ENCODE results near the gene DIAPH3. TPM values are rescaled to one million over a fixed set of nuclear protein-coding genes. Genes with fewer than 3 reads are reported as not detected.

DIAPH3 gene
- total RNA-seq, 2 experiments from 2014 or later: 0.08 to 0.11 TPM

DNA sequence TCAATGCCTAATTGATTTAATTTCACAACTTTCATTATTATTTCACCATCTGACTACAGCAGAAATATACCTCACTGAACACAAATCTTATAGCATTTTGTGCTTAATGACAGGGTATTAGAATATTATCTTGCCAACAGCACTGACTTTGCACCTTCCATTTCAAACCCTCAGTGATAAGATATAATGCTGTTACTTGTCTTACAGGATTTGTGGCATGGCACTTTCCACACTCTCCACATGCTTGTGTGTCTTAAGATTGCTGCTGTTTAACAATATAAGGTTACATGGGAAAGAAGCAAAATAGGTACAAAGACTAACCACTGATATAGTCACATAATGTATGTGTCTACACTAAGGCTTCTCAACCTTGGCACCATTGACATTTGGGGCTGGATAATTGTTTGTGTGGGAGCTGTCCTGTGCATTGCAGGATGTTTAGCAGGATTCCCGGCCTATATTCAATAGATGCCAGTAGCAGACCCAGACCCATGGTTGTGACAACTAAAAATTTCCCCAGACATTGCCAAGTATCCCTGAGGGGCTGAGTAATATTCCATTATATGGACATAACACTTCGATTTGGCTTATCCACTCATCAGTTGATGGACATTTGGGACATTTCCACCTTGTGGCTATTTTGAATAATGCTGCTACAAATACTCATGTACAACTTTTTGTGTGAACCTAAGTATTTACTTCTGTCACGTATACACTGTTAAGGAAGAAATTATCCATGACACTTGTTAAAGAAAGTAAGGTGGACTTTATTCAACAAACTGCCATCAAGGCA is 5.7 kb upstream of the DIAPH3 start:
- H3K36me3 ChIP-seq (ENCODE audit: insufficient read depth, low read length): no peaks in the 10 kb centered on the region
- Mint-ChIP-seq H3K36me3 (ENCODE audit: low read depth) (no peaks in the 10 kb centered on the region), H3K27ac (no peak overlapping the region), H3K27me3 (peaks cover 9% of the 10 kb centered on the region), H3K9me3 (no peaks in the 10 kb centered on the region), H3K4me3 (no peak overlapping the region), H3K4me1 (ENCODE audit: low read depth) (peaks cover 16% of the 10 kb centered on the region)
- POLR2A ChIA-PET: no interaction called here
- no peak overlapping the region for H3K27ac ChIP-seq (ENCODE audit: low read depth in 1 of 2, low read length in 2 of 2)
- CTCF ChIA-PET: no interaction called here
- H3K9me3 ChIP-seq (ENCODE audit: control insufficient read depth in 1 of 2, insufficient read depth in 1 of 2, low read length in 2 of 2): no peaks in the 10 kb centered on the region
- TF ChIP-seq, protein P1, sequence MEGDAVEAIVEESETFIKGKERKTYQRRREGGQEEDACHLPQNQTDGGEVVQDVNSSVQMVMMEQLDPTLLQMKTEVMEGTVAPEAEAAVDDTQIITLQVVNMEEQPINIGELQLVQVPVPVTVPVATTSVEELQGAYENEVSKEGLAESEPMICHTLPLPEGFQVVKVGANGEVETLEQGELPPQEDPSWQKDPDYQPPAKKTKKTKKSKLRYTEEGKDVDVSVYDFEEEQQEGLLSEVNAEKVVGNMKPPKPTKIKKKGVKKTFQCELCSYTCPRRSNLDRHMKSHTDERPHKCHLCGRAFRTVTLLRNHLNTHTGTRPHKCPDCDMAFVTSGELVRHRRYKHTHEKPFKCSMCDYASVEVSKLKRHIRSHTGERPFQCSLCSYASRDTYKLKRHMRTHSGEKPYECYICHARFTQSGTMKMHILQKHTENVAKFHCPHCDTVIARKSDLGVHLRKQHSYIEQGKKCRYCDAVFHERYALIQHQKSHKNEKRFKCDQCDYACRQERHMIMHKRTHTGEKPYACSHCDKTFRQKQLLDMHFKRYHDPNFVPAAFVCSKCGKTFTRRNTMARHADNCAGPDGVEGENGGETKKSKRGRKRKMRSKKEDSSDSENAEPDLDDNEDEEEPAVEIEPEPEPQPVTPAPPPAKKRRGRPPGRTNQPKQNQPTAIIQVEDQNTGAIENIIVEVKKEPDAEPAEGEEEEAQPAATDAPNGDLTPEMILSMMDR (IDR thresholded peaks at IDR 0.05): no peak
- intact Hi-C loops (cut with DNase I, micrococcal nuclease): loop anchor here in 1 of 2 experiments (5.0 kb wide), 1 partner anchor 777 kb away; no protein-coding TSS in a partner anchor
- no peak overlapping the region for H3K4me3 ChIP-seq (ENCODE audit: low read length)
- H3K27me3 ChIP-seq (ENCODE audit: control insufficient read depth in 1 of 2, insufficient read depth in 2 of 2, low read length in 2 of 2): peaks cover 3% of the 10 kb centered on the region in 2 experiments
- peaks cover 2% of the 10 kb centered on the region for H3K4me1 ChIP-seq (ENCODE audit: insufficient read depth, low read length)
- DNase-seq (no peak), ATAC-seq (ENCODE audit: poor library complexity) (no peak)

DNA sequence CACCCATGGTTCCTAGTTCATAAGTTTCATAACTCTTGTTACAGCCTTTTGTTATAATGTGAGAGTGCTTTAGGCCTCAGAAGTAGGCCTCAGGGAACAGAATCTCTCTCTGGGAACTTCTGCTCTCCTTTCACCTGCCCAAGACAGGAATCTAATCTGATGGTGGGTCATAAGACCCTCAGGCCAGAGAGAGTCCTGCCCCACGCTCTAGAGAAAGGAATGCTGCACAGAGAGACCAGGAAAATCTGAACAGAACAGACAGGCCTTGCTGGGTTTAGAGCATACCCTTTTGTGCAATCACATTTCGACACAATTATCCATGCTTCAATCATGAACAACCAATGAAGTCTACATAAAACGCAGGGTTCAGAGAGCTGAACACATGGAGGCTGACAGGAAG is 3.4 kb upstream of the DIAPH3 start:
- POLR2A ChIA-PET: no interaction called here
- Histone ChIP-seq H3K9me3 (ENCODE audit: control insufficient read depth in 1 of 2, insufficient read depth in 1 of 2, low read length in 2 of 2) (no peaks in the 10 kb centered on the region), H3K27me3 (ENCODE audit: control insufficient read depth in 1 of 2, insufficient read depth in 2 of 2, low read length in 2 of 2) (no peaks in the 10 kb centered on the region), H3K36me3 (ENCODE audit: insufficient read depth, low read length) (no peaks in the 10 kb centered on the region), H3K4me1 (ENCODE audit: insufficient read depth, low read length) (peaks cover 13% of the 10 kb centered on the region), H3K4me3 (ENCODE audit: low read length) (no peak overlapping the region), H3K27ac (ENCODE audit: low read depth in 1 of 2, low read length in 2 of 2) (no peak overlapping the region)
- intact Hi-C loops (cut with DNase I, micrococcal nuclease): loop anchor here in 1 of 2 experiments (5.0 kb wide), 1 partner anchor 775 kb away; no protein-coding TSS in a partner anchor
- no peak overlapping the region for H3K27ac Mint-ChIP-seq
- no peak for ATAC-seq (ENCODE audit: poor library complexity)
- H3K36me3 Mint-ChIP-seq (ENCODE audit: low read depth): peaks cover 6% of the 10 kb centered on the region
- no peaks in the 10 kb centered on the region for H3K27me3 Mint-ChIP-seq
- CTCF ChIA-PET: no interaction called here
- H3K4me3 Mint-ChIP-seq: no peak overlapping the region
- TF ChIP-seq, protein P1 (IDR thresholded peaks at IDR 0.05): no peak
- peaks cover 31% of the 10 kb centered on the region for H3K4me1 Mint-ChIP-seq (ENCODE audit: low read depth)
- H3K9me3 Mint-ChIP-seq: no peaks in the 10 kb centered on the region
- no peak for DNase-seq

DNA sequence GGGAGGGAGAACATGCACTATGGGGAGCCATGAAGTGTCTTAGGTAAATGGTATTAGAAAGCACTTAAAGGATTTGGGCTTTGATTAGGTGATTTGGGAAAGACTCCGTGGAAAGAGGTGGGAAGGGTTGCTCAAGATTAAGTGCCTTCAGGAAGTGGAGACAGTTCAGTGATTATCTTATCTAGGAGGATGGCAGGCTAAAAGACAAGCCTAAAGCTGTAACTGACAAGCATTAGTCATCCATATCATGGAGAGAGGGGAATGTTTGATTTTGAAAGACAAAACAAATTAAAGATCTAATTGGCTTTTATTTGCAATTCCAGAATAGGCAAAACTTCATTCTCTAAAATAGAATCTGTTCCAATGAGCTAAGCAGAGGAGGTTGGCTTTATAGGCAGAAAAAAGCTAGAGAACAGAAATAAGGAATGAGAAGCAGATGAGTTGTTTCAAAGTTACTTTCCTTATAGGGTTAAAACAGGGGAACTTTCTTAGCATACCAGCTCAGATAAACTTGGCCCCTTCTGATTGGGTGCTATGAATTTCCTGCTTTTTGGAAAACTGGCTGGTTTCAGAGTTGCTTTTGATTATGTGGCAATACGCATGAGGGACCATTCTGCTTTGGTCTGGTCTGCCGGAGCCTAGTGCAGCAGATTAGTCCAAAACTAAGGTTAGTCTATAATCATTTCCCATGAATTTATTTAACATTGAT is 1.8 kb upstream of the DIAPH3 start:
- no peak overlapping the region for H3K27ac ChIP-seq (ENCODE audit: low read depth in 1 of 2, low read length in 2 of 2)
- peaks cover 31% of the 10 kb centered on the region for H3K4me1 Mint-ChIP-seq (ENCODE audit: low read depth)
- H3K36me3 Mint-ChIP-seq (ENCODE audit: low read depth): peaks cover 6% of the 10 kb centered on the region
- intact Hi-C loops (cut with DNase I, micrococcal nuclease): loop anchor here in 1 of 2 experiments (2.0 to 5.0 kb wide), 2 partner anchors 231 to 773 kb away; partner anchors contain the start of gene TDRD3
- DNase-seq (no peak), ATAC-seq (ENCODE audit: poor library complexity) (no peak)
- H3K9me3 ChIP-seq (ENCODE audit: control insufficient read depth in 1 of 2, insufficient read depth in 1 of 2, low read length in 2 of 2): no peaks in the 10 kb centered on the region
- TF ChIP-seq, protein P1 (IDR thresholded peaks at IDR 0.05): no peak
- CTCF ChIA-PET: interaction anchor here (1.6 kb wide), 1 partner anchor 8 kb away, joined by 4 read pairs; no protein-coding TSS in a partner anchor
- no peaks in the 10 kb centered on the region for H3K27me3 ChIP-seq (ENCODE audit: control insufficient read depth in 1 of 2, insufficient read depth in 2 of 2, low read length in 2 of 2)
- peak overlapping the region; percentile 89 for H3K27ac Mint-ChIP-seq
- H3K4me1 ChIP-seq (ENCODE audit: insufficient read depth, low read length): peaks cover 13% of the 10 kb centered on the region
- H3K9me3 Mint-ChIP-seq: no peaks in the 10 kb centered on the region
- no peak overlapping the region for H3K4me3 ChIP-seq (ENCODE audit: low read length)
- H3K4me3 Mint-ChIP-seq: peak overlapping the region; percentile 88
- POLR2A ChIA-PET: interaction anchor here (1.1 to 2.8 kb wide), 2 partner anchors 20 to 231 kb away, joined by 3 to 13 read pairs; partner anchors contain the start of gene TDRD3
- H3K36me3 ChIP-seq (ENCODE audit: insufficient read depth, low read length): no peaks in the 10 kb centered on the region
- H3K27me3 Mint-ChIP-seq: no peaks in the 10 kb centered on the region

All from CD4-positive, alpha-beta T cell (primary cell).